WTC11 (cell line): Measurements from ENCODE around the gene SLC4A1AP. TPM values are rescaled to one million over a fixed set of nuclear protein-coding genes. Genes with fewer than 3 reads are reported as not detected.

Source experiments
- CBFB ChIP-seq: sonication (generic); formaldehyde crosslinking; IDR thresholded peaks from 2 replicates; pipeline ENCODE4 v1.8.1; 2022; ENCODE audit warnings: mild to moderate bottlenecking, low read depth, missing genetic modification reagents
- CREM ChIP-seq: sonication (generic); formaldehyde crosslinking; IDR thresholded peaks from 2 replicates; pipeline ENCODE4 v1.8.1; 2022; ENCODE audit warnings: mild to moderate bottlenecking, missing genetic modification reagents, moderate library complexity
- FOXK1 ChIP-seq: sonication (generic); formaldehyde crosslinking; IDR thresholded peaks from 2 replicates; pipeline ENCODE4 v1.8.0; 2022; ENCODE audit warnings: mild to moderate bottlenecking, moderate library complexity, missing genetic modification reagents
- NFATC4 ChIP-seq: fragments of 250-450 bp; sonication (Bioruptor Pico); IDR thresholded peaks from 2 replicates; pipeline ENCODE4 v1.9.0; 2021; ENCODE audit warnings: mild to moderate bottlenecking
- PRRX2 ChIP-seq: fragments of 250-450 bp; sonication (Bioruptor Pico); IDR thresholded peaks from 2 replicates; pipeline ENCODE4 v1.8.0; 2021; ENCODE audit warnings: mild to moderate bottlenecking
- SMAD3 ChIP-seq: sonication (generic); formaldehyde crosslinking; IDR thresholded peaks from 2 replicates; pipeline ENCODE4 v1.8.0; 2022; ENCODE audit warnings: missing genetic modification reagents, mild to moderate bottlenecking, borderline replicate concordance
- SMAD4 ChIP-seq: sonication (generic); formaldehyde crosslinking; IDR thresholded peaks from 2 replicates; pipeline ENCODE4 v1.8.0; 2022; ENCODE audit warnings: mild to moderate bottlenecking, missing genetic modification reagents
- SOX15 ChIP-seq: fragments of 250-450 bp; sonication (Bioruptor Pico); IDR thresholded peaks from 2 replicates; pipeline ENCODE4 v1.9.0; 2021; ENCODE audit warnings: mild to moderate bottlenecking
- TEAD1 ChIP-seq: sonication (generic); formaldehyde crosslinking; IDR thresholded peaks from 2 replicates; pipeline ENCODE4 v1.8.0; 2022; ENCODE audit warnings: mild to moderate bottlenecking, missing genetic modification reagents
- total RNA-seq: library from RNA; stranded (reverse); gene quantifications from 3 replicates; pipeline ENCODE4 v1.2.3, GENCODE V29; 2021
- TF ChIP-seq, protein P1 (sequence below): fragments of 250-450 bp; sonication (Bioruptor Pico); IDR thresholded peaks from 2 replicates; pipeline ENCODE4 v1.9.0; 2021; ENCODE audit warnings: mild to moderate bottlenecking, borderline replicate concordance
- TF ChIP-seq, protein P2 (sequence below): sonication (generic); formaldehyde crosslinking; IDR thresholded peaks from 2 replicates; pipeline ENCODE4 v1.8.0; 2022; ENCODE audit warnings: mild to moderate bottlenecking, missing genetic modification reagents
- TF ChIP-seq, protein P3 (sequence below): sonication (generic); formaldehyde crosslinking; IDR thresholded peaks from 2 replicates; pipeline ENCODE4 v1.8.0; 2023; ENCODE audit warnings: mild to moderate bottlenecking, missing genetic modification reagents
- TF ChIP-seq, protein P4 (sequence below): sonication (generic); formaldehyde crosslinking; IDR thresholded peaks from 2 replicates; pipeline ENCODE4 v1.8.1; 2022; ENCODE audit warnings: low read depth, missing genetic modification reagents, borderline replicate concordance
- TF ChIP-seq, protein P5 (sequence below): fragments of 250-450 bp; sonication (Bioruptor Pico); IDR thresholded peaks from 2 replicates; pipeline ENCODE4 v1.9.0; 2021; ENCODE audit warnings: mild to moderate bottlenecking
- TF ChIP-seq, protein P6 (sequence below): fragments of 250-450 bp; sonication (Bioruptor Pico); IDR thresholded peaks from 2 replicates; pipeline ENCODE4 v1.8.0; 2021; ENCODE audit warnings: mild to moderate bottlenecking
- TF ChIP-seq, protein P7 (sequence below): sonication (generic); formaldehyde crosslinking; IDR thresholded peaks from 2 replicates; pipeline ENCODE4 v1.8.1; 2022; ENCODE audit warnings: missing genetic modification reagents, borderline replicate concordance
- TF ChIP-seq, protein P8 (sequence below): sonication (generic); formaldehyde crosslinking; IDR thresholded peaks from 2 replicates; pipeline ENCODE4 v1.8.0; 2022; ENCODE audit warnings: mild to moderate bottlenecking, missing genetic modification reagents
- TF ChIP-seq, protein P9 (sequence below): sonication (generic); formaldehyde crosslinking; IDR thresholded peaks from 2 replicates; pipeline ENCODE4 v1.8.1; 2023; ENCODE audit warnings: mild to moderate bottlenecking, missing genetic modification reagents
- TF ChIP-seq, protein P10 (sequence below): sonication (generic); formaldehyde crosslinking; IDR thresholded peaks from 2 replicates; pipeline ENCODE4 v1.8.0; 2022; ENCODE audit warnings: mild to moderate bottlenecking, missing genetic modification reagents

Gene SLC4A1AP
- total RNA-seq, 1 experiment from 2014 or later, result 20.1 TPM

DNA sequence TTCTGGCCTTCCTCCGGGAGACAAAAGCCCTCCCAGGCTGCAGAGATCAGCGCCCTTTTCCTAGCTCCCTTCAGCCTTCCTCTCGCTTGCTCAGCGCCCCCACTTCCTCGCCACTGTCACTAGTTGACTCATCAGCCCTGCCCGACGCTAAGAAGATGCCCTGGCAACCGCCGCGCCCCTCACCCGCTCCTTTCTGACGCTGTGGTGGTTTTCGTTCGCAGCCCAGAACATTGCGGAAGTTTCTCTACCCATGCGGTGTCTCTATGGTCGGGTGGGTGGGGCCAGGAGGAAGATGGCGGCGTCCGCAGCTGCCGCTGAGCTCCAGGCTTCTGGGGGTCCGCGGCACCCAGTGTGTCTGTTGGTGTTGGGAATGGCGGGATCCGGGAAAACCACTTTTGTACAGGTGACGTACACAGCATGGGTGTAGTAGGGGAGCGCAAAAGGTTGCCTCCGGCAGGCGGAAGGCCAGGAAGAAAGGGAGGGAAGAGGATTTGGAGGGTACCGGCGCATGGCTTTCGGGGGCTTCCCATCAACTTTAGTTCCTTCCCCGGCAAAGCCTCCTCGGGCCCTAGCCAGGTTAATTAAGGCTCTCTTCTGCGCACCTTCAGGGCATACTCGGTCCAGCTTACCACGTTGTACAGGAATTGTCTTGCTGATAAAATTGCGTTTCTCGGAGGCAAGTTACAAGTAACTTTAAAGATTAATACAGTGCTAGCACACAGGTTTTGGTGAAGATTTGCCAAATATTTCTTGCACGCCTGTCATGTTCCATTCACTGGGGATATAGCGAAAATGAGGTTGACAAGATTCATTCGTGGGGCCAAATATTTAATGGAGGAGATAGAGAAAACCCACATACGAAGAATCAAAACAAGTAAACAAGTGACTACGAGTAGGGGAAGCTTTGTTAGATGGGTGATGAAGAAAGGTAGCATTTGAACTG is 34.7 kb upstream of the SLC4A1AP start, which contains the start of the genes CCDC121 and GPN1 (continued):
- TF ChIP-seq, protein P1, sequence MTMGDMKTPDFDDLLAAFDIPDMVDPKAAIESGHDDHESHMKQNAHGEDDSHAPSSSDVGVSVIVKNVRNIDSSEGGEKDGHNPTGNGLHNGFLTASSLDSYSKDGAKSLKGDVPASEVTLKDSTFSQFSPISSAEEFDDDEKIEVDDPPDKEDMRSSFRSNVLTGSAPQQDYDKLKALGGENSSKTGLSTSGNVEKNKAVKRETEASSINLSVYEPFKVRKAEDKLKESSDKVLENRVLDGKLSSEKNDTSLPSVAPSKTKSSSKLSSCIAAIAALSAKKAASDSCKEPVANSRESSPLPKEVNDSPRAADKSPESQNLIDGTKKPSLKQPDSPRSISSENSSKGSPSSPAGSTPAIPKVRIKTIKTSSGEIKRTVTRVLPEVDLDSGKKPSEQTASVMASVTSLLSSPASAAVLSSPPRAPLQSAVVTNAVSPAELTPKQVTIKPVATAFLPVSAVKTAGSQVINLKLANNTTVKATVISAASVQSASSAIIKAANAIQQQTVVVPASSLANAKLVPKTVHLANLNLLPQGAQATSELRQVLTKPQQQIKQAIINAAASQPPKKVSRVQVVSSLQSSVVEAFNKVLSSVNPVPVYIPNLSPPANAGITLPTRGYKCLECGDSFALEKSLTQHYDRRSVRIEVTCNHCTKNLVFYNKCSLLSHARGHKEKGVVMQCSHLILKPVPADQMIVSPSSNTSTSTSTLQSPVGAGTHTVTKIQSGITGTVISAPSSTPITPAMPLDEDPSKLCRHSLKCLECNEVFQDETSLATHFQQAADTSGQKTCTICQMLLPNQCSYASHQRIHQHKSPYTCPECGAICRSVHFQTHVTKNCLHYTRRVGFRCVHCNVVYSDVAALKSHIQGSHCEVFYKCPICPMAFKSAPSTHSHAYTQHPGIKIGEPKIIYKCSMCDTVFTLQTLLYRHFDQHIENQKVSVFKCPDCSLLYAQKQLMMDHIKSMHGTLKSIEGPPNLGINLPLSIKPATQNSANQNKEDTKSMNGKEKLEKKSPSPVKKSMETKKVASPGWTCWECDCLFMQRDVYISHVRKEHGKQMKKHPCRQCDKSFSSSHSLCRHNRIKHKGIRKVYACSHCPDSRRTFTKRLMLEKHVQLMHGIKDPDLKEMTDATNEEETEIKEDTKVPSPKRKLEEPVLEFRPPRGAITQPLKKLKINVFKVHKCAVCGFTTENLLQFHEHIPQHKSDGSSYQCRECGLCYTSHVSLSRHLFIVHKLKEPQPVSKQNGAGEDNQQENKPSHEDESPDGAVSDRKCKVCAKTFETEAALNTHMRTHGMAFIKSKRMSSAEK (CRISPR knock-in tag), result peak; percentile 34; the same call in 1 of the 2 replicates
- TF ChIP-seq TEAD1 (peak; percentile 57; the same call in 1 of the 2 replicates), FOXK1 (peak; percentile 95), PRRX2 (CRISPR knock-in tag) (no peak), SMAD4 (CRISPR knock-in tag) (no peak), CREM (0 out of 2 replicates have a peak, but pooled peaks have one; percentile 59), CBFB (CRISPR knock-in tag) (no peak), NFATC4 (CRISPR knock-in tag) (no peak), SOX15 (CRISPR knock-in tag) (no peak), SMAD3 (CRISPR knock-in tag) (peak; percentile 70; the same call in 1 of the 2 replicates)
- TF ChIP-seq, protein P2, sequence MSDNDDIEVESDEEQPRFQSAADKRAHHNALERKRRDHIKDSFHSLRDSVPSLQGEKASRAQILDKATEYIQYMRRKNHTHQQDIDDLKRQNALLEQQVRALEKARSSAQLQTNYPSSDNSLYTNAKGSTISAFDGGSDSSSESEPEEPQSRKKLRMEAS (CRISPR knock-in tag), result peak; percentile 55; the same call in 1 of the 2 replicates
- TF ChIP-seq, protein P3, sequence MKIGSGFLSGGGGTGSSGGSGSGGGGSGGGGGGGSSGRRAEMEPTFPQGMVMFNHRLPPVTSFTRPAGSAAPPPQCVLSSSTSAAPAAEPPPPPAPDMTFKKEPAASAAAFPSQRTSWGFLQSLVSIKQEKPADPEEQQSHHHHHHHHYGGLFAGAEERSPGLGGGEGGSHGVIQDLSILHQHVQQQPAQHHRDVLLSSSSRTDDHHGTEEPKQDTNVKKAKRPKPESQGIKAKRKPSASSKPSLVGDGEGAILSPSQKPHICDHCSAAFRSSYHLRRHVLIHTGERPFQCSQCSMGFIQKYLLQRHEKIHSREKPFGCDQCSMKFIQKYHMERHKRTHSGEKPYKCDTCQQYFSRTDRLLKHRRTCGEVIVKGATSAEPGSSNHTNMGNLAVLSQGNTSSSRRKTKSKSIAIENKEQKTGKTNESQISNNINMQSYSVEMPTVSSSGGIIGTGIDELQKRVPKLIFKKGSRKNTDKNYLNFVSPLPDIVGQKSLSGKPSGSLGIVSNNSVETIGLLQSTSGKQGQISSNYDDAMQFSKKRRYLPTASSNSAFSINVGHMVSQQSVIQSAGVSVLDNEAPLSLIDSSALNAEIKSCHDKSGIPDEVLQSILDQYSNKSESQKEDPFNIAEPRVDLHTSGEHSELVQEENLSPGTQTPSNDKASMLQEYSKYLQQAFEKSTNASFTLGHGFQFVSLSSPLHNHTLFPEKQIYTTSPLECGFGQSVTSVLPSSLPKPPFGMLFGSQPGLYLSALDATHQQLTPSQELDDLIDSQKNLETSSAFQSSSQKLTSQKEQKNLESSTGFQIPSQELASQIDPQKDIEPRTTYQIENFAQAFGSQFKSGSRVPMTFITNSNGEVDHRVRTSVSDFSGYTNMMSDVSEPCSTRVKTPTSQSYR (CRISPR knock-in tag), result 0 out of 2 replicates have a peak, but pooled peaks have one; percentile 26
- TF ChIP-seq, protein P4, sequence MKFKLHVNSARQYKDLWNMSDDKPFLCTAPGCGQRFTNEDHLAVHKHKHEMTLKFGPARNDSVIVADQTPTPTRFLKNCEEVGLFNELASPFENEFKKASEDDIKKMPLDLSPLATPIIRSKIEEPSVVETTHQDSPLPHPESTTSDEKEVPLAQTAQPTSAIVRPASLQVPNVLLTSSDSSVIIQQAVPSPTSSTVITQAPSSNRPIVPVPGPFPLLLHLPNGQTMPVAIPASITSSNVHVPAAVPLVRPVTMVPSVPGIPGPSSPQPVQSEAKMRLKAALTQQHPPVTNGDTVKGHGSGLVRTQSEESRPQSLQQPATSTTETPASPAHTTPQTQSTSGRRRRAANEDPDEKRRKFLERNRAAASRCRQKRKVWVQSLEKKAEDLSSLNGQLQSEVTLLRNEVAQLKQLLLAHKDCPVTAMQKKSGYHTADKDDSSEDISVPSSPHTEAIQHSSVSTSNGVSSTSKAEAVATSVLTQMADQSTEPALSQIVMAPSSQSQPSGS (CRISPR knock-in tag), result no peak
- TF ChIP-seq, protein P5, sequence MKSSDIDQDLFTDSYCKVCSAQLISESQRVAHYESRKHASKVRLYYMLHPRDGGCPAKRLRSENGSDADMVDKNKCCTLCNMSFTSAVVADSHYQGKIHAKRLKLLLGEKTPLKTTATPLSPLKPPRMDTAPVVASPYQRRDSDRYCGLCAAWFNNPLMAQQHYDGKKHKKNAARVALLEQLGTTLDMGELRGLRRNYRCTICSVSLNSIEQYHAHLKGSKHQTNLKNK, result no peak
- TF ChIP-seq, protein P6, sequence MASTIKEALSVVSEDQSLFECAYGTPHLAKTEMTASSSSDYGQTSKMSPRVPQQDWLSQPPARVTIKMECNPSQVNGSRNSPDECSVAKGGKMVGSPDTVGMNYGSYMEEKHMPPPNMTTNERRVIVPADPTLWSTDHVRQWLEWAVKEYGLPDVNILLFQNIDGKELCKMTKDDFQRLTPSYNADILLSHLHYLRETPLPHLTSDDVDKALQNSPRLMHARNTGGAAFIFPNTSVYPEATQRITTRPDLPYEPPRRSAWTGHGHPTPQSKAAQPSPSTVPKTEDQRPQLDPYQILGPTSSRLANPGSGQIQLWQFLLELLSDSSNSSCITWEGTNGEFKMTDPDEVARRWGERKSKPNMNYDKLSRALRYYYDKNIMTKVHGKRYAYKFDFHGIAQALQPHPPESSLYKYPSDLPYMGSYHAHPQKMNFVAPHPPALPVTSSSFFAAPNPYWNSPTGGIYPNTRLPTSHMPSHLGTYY (CRISPR knock-in tag), result no peak
- TF ChIP-seq, protein P7, sequence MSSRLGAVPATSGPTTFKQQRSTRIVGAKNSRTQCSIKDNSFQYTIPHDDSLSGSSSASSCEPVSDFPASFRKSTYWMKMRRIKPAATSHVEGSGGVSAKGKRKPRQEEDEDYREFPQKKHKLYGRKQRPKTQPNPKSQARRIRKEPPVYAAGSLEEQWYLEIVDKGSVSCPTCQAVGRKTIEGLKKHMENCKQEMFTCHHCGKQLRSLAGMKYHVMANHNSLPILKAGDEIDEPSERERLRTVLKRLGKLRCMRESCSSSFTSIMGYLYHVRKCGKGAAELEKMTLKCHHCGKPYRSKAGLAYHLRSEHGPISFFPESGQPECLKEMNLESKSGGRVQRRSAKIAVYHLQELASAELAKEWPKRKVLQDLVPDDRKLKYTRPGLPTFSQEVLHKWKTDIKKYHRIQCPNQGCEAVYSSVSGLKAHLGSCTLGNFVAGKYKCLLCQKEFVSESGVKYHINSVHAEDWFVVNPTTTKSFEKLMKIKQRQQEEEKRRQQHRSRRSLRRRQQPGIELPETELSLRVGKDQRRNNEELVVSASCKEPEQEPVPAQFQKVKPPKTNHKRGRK (CRISPR knock-in tag), result 0 out of 2 replicates have a peak, but pooled peaks have one; percentile 43
- TF ChIP-seq, protein P8, sequence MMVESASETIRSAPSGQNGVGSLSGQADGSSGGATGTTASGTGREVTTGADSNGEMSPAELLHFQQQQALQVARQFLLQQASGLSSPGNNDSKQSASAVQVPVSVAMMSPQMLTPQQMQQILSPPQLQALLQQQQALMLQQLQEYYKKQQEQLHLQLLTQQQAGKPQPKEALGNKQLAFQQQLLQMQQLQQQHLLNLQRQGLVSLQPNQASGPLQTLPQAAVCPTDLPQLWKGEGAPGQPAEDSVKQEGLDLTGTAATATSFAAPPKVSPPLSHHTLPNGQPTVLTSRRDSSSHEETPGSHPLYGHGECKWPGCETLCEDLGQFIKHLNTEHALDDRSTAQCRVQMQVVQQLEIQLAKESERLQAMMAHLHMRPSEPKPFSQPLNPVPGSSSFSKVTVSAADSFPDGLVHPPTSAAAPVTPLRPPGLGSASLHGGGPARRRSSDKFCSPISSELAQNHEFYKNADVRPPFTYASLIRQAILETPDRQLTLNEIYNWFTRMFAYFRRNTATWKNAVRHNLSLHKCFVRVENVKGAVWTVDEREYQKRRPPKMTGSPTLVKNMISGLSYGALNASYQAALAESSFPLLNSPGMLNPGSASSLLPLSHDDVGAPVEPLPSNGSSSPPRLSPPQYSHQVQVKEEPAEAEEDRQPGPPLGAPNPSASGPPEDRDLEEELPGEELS (CRISPR knock-in tag), result peak; percentile 72; the same call in 1 of the 2 replicates
- TF ChIP-seq, protein P9, sequence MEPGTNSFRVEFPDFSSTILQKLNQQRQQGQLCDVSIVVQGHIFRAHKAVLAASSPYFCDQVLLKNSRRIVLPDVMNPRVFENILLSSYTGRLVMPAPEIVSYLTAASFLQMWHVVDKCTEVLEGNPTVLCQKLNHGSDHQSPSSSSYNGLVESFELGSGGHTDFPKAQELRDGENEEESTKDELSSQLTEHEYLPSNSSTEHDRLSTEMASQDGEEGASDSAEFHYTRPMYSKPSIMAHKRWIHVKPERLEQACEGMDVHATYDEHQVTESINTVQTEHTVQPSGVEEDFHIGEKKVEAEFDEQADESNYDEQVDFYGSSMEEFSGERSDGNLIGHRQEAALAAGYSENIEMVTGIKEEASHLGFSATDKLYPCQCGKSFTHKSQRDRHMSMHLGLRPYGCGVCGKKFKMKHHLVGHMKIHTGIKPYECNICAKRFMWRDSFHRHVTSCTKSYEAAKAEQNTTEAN (CRISPR knock-in tag), result peak; percentile 79; the same call in 1 of the 2 replicates
- TF ChIP-seq, protein P10, sequence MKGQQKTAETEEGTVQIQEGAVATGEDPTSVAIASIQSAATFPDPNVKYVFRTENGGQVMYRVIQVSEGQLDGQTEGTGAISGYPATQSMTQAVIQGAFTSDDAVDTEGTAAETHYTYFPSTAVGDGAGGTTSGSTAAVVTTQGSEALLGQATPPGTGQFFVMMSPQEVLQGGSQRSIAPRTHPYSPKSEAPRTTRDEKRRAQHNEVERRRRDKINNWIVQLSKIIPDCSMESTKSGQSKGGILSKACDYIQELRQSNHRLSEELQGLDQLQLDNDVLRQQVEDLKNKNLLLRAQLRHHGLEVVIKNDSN (CRISPR knock-in tag), result peak; percentile 23; the same call in 1 of the 2 replicates
